GM10266 (cell line): Measurements from ENCODE around the gene AMMECR1L.
A peak's percentile ranks its signal among the peaks of the same experiment; 100 is the strongest.
"Not testable (repeated sequence)": the region's sequence is repeated elsewhere in the genome, so short reads cannot be mapped to it uniquely, and the experiment has no call there.

Source experiments
- DNase-seq: peaks from one replicate; pipeline ENCODE4 v3.0.0; 2012; ENCODE audit errors: extremely low spot score
- TF ChIP-seq, protein P1 (sequence below): IDR thresholded peaks from 2 replicates; pipeline ENCODE4 v1.5.1; 2012; ENCODE audit warnings: mild to moderate bottlenecking, low read depth; ENCODE audit not compliant: control insufficient read depth, insufficient read depth; ENCODE audit errors: missing control alignments

Gene AMMECR1L

GRCh38 chr2:127840893-127841292, 44.9 kb downstream of the AMMECR1L start:
- TF ChIP-seq, protein P1, sequence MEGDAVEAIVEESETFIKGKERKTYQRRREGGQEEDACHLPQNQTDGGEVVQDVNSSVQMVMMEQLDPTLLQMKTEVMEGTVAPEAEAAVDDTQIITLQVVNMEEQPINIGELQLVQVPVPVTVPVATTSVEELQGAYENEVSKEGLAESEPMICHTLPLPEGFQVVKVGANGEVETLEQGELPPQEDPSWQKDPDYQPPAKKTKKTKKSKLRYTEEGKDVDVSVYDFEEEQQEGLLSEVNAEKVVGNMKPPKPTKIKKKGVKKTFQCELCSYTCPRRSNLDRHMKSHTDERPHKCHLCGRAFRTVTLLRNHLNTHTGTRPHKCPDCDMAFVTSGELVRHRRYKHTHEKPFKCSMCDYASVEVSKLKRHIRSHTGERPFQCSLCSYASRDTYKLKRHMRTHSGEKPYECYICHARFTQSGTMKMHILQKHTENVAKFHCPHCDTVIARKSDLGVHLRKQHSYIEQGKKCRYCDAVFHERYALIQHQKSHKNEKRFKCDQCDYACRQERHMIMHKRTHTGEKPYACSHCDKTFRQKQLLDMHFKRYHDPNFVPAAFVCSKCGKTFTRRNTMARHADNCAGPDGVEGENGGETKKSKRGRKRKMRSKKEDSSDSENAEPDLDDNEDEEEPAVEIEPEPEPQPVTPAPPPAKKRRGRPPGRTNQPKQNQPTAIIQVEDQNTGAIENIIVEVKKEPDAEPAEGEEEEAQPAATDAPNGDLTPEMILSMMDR: no peak
- no peak for DNase-seq

DNA sequence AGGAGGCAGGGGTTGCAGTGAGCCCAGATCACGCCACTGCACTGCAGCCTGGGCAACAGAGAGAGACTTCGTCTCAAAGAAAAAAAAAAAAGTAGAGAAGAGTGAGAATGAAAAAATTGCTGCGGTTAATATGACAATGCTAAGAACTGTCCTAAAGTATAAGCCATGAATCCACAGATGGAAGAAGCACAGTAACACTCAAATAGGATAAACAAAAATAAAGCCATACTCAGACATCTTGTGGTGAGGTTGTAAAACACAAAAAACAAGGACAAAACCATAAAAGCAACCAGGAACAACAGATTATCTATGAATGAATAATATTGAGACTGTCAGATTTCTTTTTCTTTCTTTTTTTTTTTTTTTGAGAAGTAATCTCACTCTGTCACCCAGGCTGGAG, 50.8 kb downstream of the AMMECR1L start:
- DNase-seq: no peak
- TF ChIP-seq, protein P1: no peak

- TF ChIP-seq, protein P1: no peak
- DNase-seq: peak; percentile 85
Measured at GRCh38 chr2:127829845-127830246, 55.9 kb downstream of the AMMECR1L start.

DNA sequence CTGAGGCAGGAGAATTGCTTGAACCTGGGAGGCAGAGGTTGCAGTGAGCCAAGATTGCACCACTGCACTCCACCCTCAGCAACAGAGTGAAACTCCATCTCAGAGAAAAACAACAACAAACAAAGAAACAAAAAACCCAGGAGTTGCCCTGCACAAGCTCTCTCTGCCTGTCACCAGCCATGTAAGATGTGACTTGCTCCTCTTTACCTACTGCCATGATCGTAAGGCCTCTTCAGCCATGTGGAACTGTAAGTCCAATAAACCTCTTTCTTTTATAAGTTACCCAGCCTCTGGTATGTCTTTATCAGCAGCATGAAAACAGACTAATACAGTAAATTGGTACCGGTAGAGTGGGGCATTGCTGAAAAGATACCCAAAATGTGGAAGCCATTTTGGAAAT, 59.0 kb downstream of the AMMECR1L start:
- not testable (repeated sequence) for DNase-seq

DNA sequence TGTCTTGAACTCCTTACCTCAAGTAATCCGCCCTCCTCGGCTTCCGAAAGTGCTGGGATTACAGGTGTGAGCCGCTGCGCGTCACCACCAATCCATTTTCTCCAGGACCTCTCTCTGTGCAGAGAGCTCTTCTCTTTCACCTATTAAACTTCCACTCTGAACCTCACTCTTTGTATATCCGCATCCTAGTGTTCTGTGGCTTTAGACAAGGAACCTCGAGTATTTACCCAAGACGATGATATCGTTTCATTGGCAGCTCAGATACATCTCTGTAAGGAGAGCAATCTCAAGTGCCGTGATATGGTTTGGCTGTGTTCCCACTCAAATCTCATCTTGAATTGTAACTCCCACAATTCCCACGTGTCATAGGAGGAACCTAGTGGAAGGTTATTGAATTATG, 59.7 kb downstream of the AMMECR1L start:
- no peak for DNase-seq
- TF ChIP-seq, protein P1: no peak

DNA sequence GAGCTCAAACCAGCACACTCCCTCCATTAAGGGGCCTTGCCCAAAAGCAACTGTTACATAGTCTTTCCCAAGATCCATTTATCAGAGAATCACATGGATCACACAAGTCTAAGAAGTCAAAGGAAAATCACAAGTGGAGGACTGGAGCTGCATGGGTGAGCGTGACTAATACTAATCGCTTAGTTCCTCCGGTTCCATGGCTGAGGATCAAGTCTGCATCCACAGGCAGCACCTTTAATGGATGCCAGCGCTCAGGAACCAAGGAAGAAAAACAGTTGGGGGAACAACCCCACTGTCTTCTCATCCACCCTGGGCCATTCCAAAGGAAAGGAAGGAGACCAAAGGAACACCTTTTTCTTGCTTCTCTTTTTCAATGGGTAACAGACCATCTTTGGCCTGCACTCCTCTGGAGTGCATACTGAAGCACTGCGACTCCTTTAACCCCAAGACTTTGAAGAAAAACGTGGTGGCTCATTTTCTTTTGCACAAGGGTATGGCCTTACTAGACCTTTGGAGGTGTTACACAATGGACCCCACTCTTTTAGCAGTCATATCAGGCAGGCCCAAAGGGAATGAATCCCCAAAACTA, 65.6 kb downstream of the AMMECR1L start:
- TF ChIP-seq, protein P1: no peak
- no peak for DNase-seq

- TF ChIP-seq, protein P1: no peak
- no peak for DNase-seq
Measured at GRCh38 chr2:127818794-127819425, 66.8 kb downstream of the AMMECR1L start.
